Activated T-helper 17 cell treated with anti-CD3 and anti-CD28 coated beads, Interleukin-2, amount 50 U/mL, for 72 hours (primary cell): ENCODE results near the gene WTAP. TPM values are rescaled to one million over a fixed set of nuclear protein-coding genes. Genes with fewer than 3 reads are reported as not detected.
A peak's percentile ranks its signal among the peaks of the same experiment; 100 is the strongest.

Experiments
- ATAC-seq: fragments of 150-1000 bp; cut with Tn5 transposase; replicated peaks from 2 replicates; pipeline ENCODE4 v1.10.0; 2021; ENCODE audit warnings: mild to moderate bottlenecking, moderate library complexity
- H3K27ac Mint-ChIP-seq: one replicate; pipeline ENCODE4 v1.8.0; 2022; ENCODE audit warnings: mixed read lengths
- H3K27me3 Mint-ChIP-seq: one replicate; pipeline ENCODE4 v1.8.0; 2022; ENCODE audit warnings: mixed read lengths
- H3K36me3 Mint-ChIP-seq: one replicate; pipeline ENCODE4 v1.8.0; 2022; ENCODE audit warnings: low read depth, mild to moderate bottlenecking, mixed read lengths
- H3K4me1 Mint-ChIP-seq: one replicate; pipeline ENCODE4 v1.8.0; 2022; ENCODE audit warnings: mixed read lengths
- H3K4me3 Mint-ChIP-seq: one replicate; pipeline ENCODE4 v1.8.0; 2022; ENCODE audit warnings: mild to moderate bottlenecking, mixed read lengths
- H3K9me3 Mint-ChIP-seq: one replicate; pipeline ENCODE4 v1.8.0; 2022; ENCODE audit warnings: mixed read lengths
- total RNA-seq, 2 donors: library from RNA; stranded (reverse); gene quantifications; one replicate each; pipeline ENCODE4 v1.2.3, GENCODE V29; 2022

Gene WTAP
- 10 to 100 TPM; 79.8 to 88.5 TPM for total RNA-seq

GRCh38 chr6:159726918-159727716, at the start of gene WTAP:
TSS of gene WTAP (plus strand) at chr6:159727506. CDS start at chr6:159736266, 8,760 bp downstream.
- H3K27ac Mint-ChIP-seq: peak within 1 kb of the TSS; percentile 99
- ATAC-seq: peak; percentile 92
- no peaks in the 10 kb centered on the region for H3K9me3 Mint-ChIP-seq
- H3K27me3 Mint-ChIP-seq: no peaks in the 10 kb centered on the region
- H3K4me3 Mint-ChIP-seq: peak within 1 kb of the TSS; percentile 98
- peaks cover 76% of the 10 kb centered on the region for H3K36me3 Mint-ChIP-seq
- H3K4me1 Mint-ChIP-seq: peaks cover 23% of the 10 kb centered on the region

- no peak for ATAC-seq
- Mint-ChIP-seq H3K4me1 (peaks cover 16% of the 10 kb centered on the region), H3K9me3 (no peaks in the 10 kb centered on the region), H3K27me3 (no peaks in the 10 kb centered on the region), H3K27ac (no peak overlapping the region), H3K4me3 (no peak overlapping the region), H3K36me3 (peaks cover 71% of the 10 kb centered on the region)
Observed at GRCh38 chr6:159677506-159678165, 49.7 kb upstream of the WTAP start.

GRCh38 chr6:159678574-159678973, 48.7 kb upstream of the WTAP start:
- H3K9me3 Mint-ChIP-seq: no peaks in the 10 kb centered on the region
- no peaks in the 10 kb centered on the region for H3K27me3 Mint-ChIP-seq
- peaks cover 11% of the 10 kb centered on the region for H3K4me1 Mint-ChIP-seq
- no peak overlapping the region for H3K4me3 Mint-ChIP-seq
- ATAC-seq: no peak
- no peak overlapping the region for H3K27ac Mint-ChIP-seq
- peaks cover 71% of the 10 kb centered on the region for H3K36me3 Mint-ChIP-seq

- peak; percentile 85 for ATAC-seq
- H3K4me1 Mint-ChIP-seq: peaks cover 9% of the 10 kb centered on the region
- H3K27me3 Mint-ChIP-seq: no peaks in the 10 kb centered on the region
- peak overlapping the region; percentile 90 for H3K27ac Mint-ChIP-seq
- peak overlapping the region; percentile 47 for H3K4me3 Mint-ChIP-seq
- no peaks in the 10 kb centered on the region for H3K9me3 Mint-ChIP-seq
- H3K36me3 Mint-ChIP-seq: peaks cover 77% of the 10 kb centered on the region
Observed at GRCh38 chr6:159679091-159680077, 47.9 kb upstream of the WTAP start.

GRCh38 chr6:159680104-159680503, 47.2 kb upstream of the WTAP start:
- Mint-ChIP-seq H3K4me3 (peak overlapping the region; percentile 47), H3K27me3 (no peaks in the 10 kb centered on the region), H3K9me3 (no peaks in the 10 kb centered on the region), H3K4me1 (peaks cover 9% of the 10 kb centered on the region), H3K27ac (peak overlapping the region; percentile 90), H3K36me3 (peaks cover 84% of the 10 kb centered on the region)
- ATAC-seq: peak; percentile 74

- H3K9me3 Mint-ChIP-seq: no peaks in the 10 kb centered on the region
- H3K27ac Mint-ChIP-seq: no peak overlapping the region
- H3K36me3 Mint-ChIP-seq: peaks cover 90% of the 10 kb centered on the region
- H3K4me3 Mint-ChIP-seq: no peak overlapping the region
- H3K27me3 Mint-ChIP-seq: no peaks in the 10 kb centered on the region
- peaks cover 9% of the 10 kb centered on the region for H3K4me1 Mint-ChIP-seq
- ATAC-seq: no peak
Observed at GRCh38 chr6:159681191-159681880, 46.0 kb upstream of the WTAP start.

GRCh38 chr6:159682295-159682694, 45.0 kb upstream of the WTAP start:
- ATAC-seq: peak; percentile 31
- H3K9me3 Mint-ChIP-seq: no peaks in the 10 kb centered on the region
- peaks cover 94% of the 10 kb centered on the region for H3K36me3 Mint-ChIP-seq
- no peaks in the 10 kb centered on the region for H3K27me3 Mint-ChIP-seq
- H3K4me1 Mint-ChIP-seq: peaks cover 15% of the 10 kb centered on the region
- no peak overlapping the region for H3K27ac Mint-ChIP-seq
- no peak overlapping the region for H3K4me3 Mint-ChIP-seq

GRCh38 chr6:159682810-159683209, 44.5 kb upstream of the WTAP start:
- H3K9me3 Mint-ChIP-seq: no peaks in the 10 kb centered on the region
- no peak overlapping the region for H3K4me3 Mint-ChIP-seq
- H3K4me1 Mint-ChIP-seq: peaks cover 15% of the 10 kb centered on the region
- peaks cover 98% of the 10 kb centered on the region for H3K36me3 Mint-ChIP-seq
- ATAC-seq: no peak
- H3K27ac Mint-ChIP-seq: no peak overlapping the region
- H3K27me3 Mint-ChIP-seq: no peaks in the 10 kb centered on the region

GRCh38 chr6:159684013-159684304, 43.3 kb upstream of the WTAP start:
- Mint-ChIP-seq H3K27me3 (no peaks in the 10 kb centered on the region), H3K9me3 (no peaks in the 10 kb centered on the region), H3K4me1 (peaks cover 18% of the 10 kb centered on the region), H3K27ac (no peak overlapping the region), H3K4me3 (no peak overlapping the region), H3K36me3 (peaks cover 98% of the 10 kb centered on the region)
- no peak for ATAC-seq

GRCh38 chr6:159686040-159686439, 41.3 kb upstream of the WTAP start:
- no peak for ATAC-seq
- Mint-ChIP-seq H3K27me3 (no peaks in the 10 kb centered on the region), H3K4me1 (peaks cover 18% of the 10 kb centered on the region), H3K27ac (no peak overlapping the region), H3K36me3 (peaks cover 92% of the 10 kb centered on the region), H3K9me3 (no peaks in the 10 kb centered on the region), H3K4me3 (no peak overlapping the region)

- ATAC-seq: peak; percentile 33
- H3K36me3 Mint-ChIP-seq: peaks cover 92% of the 10 kb centered on the region
- H3K27ac Mint-ChIP-seq: peak overlapping the region; percentile 10
- peaks cover 22% of the 10 kb centered on the region for H3K4me1 Mint-ChIP-seq
- peak overlapping the region; percentile 38 for H3K4me3 Mint-ChIP-seq
- H3K9me3 Mint-ChIP-seq: no peaks in the 10 kb centered on the region
- H3K27me3 Mint-ChIP-seq: no peaks in the 10 kb centered on the region
Observed at GRCh38 chr6:159686703-159687102, 40.6 kb upstream of the WTAP start.

GRCh38 chr6:159687341-159687740, 40.0 kb upstream of the WTAP start:
- Mint-ChIP-seq H3K4me1 (peaks cover 22% of the 10 kb centered on the region), H3K27me3 (no peaks in the 10 kb centered on the region), H3K27ac (peak overlapping the region; percentile 10), H3K36me3 (peaks cover 92% of the 10 kb centered on the region), H3K9me3 (no peaks in the 10 kb centered on the region), H3K4me3 (peak overlapping the region; percentile 38)
- ATAC-seq: no peak

GRCh38 chr6:159688266-159688905, 38.9 kb upstream of the WTAP start:
- no peak for ATAC-seq
- Mint-ChIP-seq H3K36me3 (peaks cover 82% of the 10 kb centered on the region), H3K4me3 (peak overlapping the region; percentile 25), H3K27me3 (no peaks in the 10 kb centered on the region), H3K27ac (peak overlapping the region; percentile 71), H3K9me3 (no peaks in the 10 kb centered on the region), H3K4me1 (peaks cover 22% of the 10 kb centered on the region)
